ENCODE results near the gene ATXN1.

ATXN1 gene

DNA sequence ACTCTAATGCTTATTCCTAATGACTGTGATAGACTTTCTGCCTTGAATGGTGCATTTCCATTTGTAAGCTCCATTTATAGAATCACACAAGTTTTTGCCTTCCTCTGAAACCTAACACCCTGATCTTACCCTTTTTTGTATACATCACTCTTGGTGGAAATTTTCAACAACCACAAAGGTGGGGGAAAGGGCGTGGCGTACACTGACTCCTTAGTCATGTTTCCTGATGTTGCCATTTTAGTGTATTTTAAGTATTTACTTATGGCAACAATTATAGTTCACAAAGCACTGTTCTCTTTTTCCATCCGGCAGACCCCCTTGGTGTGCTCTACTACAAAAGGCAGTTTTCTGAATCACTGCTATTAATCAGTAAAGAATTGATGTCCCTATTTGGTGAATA lies 92.0 kb downstream of the ATXN1 start:
- DNase-seq, result no peak

DNA sequence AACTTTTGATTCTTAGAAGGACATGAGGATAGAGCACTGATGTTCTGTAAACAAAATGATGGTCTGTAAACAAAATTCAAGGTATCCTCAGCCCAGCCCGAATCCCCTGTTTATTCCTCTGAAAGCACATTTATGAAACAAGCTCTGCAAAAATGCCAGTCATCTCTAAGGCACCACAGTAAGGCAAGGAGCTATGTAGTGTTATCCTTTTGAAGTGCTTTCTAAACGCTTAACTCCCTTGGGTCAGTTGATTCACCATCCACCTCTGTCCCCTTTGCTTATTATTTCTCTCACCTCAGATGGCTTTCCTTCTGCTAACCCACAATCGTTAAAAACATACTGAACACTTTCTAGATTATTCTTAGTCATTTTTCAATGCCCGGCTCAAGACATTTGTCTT lies 93.8 kb downstream of the ATXN1 start:
- DNase-seq, result no peak

DNA sequence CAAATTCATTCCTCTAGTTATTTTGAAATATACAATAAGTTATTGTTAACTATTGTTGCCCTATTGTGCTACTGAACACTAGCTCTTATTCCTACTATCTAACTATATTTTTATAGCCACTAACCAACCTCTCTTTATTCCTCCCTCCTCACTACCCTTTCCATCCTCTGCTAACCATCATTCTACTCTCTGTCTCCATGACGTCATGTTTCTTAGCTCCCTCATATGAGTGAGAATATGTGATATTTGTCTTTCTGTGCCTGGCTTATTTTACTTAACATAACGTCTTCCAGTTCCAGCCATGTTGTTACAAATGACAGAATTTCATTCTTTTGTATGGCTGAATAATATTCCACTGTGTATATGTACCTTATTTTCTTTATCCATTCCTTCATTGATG lies 95.3 kb downstream of the ATXN1 start:
- DNase-seq, result no peak

DNA sequence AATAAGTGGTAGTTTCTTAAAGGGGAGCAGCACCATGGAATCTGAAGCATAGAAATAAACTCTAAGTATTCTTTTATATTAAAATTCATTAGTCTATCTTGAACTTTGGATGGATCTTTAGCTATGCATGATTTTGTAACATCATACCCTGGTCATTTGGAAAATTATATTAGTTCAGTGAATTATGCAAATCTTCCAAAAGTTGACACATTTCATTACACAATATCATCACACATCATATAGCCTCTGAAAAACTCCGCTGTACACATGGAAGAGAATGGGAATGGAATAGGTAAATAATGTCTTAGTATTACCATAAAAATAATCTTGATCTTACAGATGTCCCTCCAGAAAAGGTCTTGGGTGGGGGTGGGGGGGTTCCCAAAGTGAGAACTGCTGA lies 96.1 kb downstream of the ATXN1 start:
- DNase-seq, result no peak

DNA sequence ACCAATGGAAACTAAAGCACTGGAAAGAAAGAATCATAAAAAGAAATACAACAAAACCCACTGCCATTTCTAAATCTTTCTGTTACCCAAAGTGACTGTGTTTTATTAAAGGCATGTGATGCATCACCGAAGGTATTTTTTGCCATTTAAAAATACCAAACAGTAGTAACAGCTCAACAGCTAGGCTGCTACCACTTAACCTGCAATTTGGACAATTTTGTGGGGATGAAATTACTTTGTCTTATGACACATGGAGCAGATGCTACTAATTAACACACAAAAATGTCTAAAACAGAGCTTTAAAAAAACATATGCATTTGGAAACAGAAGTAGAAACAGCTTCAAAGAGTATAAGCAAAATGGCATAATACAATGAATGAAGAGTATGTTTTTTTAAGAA lies 97.4 kb downstream of the ATXN1 start:
- DNase-seq, result no peak

DNA sequence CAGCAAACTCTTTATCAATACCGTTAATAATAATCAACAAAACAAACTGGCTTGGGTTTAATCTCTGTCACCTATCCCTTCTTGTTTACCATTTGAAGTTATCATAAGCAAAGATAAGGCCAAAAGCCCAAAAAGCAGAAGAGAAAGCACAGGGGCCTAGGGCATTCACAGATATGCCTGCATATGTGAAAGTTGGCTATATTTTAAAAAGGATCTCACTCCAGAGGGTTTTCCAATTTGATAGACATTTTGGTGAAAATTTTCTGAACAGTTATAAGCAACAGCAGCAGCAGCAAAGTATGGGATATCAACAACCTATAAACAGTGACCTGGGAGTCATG lies 101.1 kb downstream of the ATXN1 start:
- DNase-seq, result no peak

DNA sequence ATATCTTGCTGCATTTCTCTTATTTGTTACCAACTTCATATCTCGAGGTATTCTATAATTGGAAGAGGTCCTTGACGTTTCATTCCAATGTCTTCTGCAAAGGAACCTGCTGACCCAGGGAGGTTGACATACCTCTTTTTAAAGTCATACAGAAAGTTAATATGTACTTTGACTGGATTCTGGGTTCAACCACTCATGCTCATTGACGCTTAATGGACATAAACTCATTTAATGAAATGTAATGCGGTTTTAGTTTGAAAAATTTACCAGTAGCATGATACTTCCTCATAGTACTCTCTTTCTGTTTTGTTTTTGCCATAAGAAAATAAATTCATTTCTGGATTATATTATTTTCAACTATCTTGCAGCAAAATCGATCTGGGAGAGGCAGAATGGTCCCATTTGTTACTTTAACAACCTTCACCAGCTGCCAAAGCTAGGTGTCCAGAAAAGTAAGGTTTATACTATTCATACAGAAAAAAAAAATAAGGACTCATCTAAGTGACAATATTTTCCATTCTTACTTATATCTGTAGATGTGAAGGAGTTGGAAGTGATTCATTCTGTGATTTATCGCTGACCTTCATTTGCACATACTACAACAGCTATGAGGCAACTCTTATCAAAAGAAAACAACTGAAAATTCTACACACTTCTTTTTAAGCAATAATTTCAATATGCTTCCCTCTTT lies 101.6 kb downstream of the ATXN1 start:
- DNase-seq, result no peak

DNA sequence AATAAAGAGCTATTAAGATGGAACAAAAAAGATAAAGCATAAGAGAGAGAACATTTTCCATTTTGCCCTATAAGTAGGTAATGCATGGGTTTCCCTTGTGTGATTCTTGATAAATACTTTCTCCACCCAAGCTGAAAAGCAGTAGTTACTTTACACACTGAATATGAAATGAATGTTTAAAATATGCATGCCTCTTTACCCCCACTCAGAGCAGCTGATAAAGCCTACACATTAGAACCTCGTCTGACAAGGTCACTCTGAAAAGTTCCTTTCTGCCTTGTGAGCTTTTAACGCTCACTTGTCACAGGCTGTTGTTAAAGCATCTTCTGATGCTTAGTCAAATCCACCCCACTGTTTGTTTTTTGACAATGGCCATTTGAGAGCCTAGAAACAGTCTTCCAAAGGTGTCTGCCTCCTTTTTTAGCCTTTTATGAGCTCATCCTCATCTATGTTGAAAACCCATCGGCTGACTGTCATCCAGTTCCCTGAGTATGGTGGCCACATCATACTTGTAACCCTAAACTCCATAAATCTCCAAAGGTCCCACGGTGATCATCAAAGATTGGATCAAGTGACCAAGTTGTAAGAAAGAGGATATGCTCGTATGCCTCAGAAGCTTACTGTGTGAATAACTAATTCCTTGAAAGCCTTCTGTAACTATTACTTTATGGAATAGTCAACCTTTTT lies 102.8 kb downstream of the ATXN1 start:
- no peak for DNase-seq

DNA sequence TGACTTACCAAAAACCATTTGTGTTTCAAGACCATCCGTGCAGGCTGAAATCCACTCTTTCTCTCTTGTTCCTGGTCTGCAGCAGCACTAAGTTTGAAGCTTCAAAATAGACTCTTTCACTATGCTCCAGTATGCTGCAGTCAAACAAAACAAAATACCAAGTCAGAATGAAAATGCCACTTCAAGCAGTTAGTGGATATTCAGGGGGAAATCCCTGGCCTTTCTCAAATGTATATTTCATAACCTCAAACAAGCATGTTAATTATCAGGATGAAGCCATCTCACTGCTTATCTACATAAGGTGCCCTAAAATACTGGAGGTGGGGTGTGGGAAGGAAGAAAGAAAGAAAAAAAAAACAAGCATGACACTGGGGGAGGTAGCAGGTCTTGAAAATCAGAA lies 103.5 kb downstream of the ATXN1 start:
- DNase-seq, result no peak

DNA sequence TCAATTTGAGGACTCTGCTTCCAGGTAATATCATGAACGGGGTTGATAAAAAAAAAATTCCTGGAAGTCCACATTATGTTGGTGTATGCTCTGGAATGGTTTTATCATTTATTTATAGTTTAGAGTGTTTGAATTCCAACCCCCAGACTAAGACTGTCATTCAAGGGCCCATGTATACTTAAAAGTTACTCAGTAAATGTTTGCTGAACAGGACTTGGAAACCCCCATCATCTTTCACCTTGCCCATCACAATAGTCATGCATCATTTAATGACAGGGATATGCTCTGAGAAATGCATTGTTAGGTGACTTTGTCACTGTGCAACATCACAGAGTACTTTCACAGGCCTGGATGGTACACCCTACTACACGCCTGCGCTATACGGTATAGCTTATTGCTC lies 104.8 kb downstream of the ATXN1 start:
- no peak for DNase-seq

DNA sequence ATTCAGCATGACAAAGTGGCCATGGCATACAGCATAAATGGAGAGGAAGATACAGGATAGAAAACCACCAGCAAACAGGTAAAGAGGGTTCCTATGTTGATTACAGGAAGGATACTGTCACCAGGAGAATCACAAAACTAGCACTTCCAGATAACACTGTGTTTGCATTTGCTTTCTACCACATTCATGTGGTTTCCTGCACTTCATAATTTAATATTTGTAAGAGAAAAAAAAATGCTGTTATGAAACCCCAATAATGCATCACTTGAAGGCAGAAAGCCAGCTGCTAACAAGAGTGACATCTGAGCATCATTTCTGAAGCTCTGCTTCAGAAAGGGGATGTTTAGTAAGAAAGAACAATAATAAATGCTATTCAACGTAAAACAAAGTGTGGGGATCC lies 106.6 kb downstream of the ATXN1 start:
- DNase-seq, result no peak

DNA sequence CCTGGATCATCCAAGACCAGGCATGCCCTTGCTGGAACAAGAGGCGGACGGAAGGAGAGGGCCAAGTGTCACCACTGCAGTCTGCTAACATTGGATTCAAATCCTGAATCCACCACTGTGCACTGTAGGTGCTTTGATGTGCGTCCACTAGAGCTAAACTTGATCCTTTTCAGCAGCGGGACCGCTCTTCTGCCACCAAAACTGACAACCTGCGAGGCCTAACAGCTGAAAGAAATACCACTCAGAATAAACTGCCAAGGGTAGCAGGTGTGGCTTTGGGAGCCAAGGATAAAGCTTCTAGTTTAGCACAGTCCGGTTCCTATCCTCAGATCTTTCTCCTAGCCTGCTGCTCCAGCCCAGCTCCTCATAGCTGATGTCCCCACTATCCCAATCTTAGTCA lies 108.0 kb downstream of the ATXN1 start:
- no peak for DNase-seq

DNA sequence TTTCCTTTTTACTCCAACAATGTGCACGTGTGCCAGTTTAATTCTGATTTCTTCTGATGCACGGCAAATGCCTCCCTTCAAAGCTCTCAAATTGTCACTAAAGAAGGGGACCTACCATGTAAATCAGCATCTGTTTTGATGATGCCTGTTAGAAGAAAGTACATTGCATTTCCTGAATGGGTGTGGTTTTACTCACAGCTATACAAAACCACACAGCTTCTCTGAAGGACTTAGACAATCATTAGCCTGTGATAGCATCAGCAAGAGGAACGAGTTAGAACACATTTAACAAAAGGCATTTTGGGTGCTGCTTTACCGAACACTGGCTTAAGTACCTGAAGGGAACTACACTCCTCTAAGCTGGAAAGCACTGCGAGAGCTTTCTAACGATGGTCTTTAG lies 109.4 kb downstream of the ATXN1 start:
- no peak for DNase-seq

DNA sequence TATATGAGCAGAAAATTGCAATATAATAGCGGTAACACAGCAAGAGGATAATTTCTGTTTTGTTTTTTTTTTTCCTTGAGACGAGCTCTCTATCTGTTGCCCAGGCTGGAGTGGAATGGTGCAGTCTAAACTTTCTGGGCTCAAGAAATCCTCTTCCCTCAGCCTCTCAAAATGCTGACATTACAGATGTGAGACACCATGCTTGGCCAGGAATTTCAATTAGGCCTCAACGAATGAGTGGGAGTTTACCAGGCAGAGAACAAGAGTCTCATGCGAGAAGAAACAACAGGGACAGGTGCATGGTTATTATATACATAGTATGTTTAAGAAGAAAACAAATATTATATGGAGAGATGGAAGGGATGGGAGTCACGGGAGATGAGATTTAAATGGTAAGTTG lies 111.4 kb downstream of the ATXN1 start:
- no peak for DNase-seq

DNA sequence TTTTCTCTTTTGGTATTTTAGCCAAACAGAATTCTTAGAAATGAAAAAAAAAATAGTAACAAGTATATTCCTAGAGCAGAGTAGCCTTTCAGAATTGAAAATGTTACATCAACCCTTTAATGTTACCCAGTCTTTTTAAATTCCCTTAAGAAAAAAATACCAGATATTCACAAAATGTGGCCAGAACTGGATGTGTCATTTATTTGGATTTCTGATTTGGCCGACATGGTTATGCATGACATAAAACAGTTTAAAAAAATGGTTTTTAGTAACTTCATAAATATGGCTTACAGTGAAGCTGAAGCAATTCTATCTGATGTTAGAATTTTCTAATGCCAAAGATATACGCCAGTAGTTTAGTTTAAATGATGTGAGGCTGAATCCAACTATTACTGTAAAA lies 112.0 kb downstream of the ATXN1 start:
- DNase-seq, result no peak

DNA sequence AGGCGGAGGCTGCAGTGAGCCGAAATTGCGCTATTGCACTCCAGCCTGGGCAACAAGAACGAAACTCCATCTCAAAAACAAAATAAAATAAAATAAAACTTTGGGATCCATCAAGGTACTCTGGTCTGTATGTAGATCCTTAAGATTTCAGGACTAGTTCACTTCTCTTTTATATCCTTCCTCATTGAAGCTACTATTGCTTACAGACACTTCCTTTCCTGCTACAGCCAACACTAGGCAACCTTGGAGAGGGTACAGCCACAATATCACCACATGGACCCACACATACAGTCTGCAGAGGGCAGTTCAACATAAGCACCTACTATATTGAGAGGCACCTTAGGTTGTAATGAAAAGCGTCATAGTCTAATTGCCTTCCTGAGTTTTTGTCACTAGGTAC lies 113.3 kb downstream of the ATXN1 start:
- DNase-seq, result no peak

DNA sequence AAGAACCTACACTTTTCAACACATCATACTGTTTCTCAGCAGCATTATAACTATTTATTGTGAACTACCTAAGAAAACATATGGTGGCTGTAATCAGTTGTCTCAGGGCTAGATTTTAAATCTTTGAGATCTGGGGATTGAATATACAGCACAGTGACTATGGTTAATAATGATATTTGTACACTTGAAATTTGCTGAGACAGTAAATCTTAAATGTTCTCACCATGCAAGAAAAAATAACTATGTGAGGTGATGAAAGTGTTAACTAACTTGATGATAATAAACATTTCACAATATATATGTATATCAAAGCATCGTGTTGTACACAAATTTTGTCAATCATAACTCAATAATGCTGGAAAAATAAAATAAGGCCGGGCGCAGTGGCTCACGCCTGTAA lies 113.8 kb downstream of the ATXN1 start:
- DNase-seq, result no peak

DNA sequence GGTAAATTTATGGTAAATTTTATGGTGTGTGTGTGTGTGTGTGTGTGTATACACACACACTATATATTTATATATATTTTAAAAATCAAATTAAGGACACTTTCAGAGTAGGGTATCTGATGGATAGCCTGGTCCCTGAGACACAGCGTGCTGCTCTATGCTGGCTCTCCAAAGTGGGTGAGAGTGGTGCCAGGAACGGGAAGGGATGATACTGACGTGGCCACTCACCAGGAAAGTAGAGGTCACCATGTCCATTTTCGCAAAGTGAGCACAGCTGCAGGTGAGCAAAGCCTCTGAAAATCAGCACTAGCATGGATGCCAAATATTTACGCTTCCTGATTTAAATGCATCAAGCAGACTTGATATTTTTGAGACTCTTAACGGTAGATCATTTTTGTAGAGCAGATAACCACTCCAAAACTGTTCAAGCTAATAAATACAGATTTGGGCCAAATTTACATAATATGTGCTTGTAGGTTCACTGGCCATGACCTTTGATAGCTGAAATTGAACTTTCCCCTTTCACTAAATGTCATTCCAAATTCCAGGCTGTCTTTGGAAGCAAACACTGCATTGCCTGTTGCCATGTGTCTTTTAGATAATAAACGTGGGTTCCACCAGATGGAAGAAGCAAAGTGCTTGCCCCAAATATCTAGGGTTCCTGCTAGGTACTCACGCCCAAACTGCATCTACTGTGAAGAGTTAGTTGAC lies 116.6 kb downstream of the ATXN1 start:
- DNase-seq, result no peak

DNA sequence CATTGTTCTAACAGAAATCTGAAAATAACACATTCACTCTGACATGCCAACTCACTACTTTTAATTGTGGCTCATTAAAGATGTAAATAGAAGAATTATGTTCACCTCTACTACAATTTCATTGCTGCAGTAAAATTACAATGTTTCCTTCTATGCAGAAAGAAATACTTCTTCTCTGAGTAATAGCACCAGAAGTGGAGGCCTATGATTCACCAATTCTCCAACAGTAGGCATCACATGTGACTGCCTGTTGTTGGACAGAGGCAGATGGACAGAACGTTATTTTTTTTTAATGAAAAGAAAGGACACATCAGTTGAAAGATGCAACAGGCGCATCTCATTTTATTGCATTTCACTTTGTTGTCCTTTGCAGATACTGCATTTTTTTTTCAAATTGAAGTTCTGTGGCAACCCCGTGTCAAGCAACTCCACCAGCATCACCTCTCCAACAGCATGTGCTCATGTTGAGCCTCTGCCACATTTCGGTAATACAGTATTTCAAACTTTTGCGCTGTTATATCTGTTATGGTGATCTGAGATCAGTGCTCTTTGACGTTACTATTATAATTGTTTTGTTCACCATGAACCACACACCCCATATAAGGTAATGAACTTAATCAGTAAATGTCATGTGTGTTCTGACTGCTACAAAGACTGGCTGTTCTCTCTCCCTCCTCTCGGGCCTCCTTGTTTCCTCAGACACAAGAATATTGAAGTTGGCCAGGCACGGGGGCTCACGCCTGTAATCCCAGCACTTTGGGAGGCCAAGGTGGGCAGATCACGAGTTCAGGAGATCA lies 121.4 kb downstream of the ATXN1 start:
- DNase-seq, result no peak

DNA sequence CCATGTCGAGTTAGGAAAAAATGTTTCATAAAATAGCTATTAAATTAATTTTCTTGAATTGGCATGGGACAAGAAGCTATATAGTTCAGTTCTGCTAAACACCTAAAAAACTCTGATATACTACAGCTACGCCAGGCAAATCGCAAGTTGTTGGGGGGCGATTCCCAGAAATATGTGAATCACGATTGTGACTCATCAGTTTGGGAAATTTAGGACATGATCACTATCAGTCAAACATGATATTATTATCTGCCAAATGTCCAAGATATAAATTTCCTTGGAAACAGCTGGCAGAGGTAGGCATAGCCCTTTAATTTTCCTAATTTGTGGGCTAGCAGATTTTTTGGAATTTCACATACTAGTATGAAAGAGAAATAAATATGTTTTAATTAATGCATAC lies 123.6 kb downstream of the ATXN1 start:
- no peak for DNase-seq

DNA sequence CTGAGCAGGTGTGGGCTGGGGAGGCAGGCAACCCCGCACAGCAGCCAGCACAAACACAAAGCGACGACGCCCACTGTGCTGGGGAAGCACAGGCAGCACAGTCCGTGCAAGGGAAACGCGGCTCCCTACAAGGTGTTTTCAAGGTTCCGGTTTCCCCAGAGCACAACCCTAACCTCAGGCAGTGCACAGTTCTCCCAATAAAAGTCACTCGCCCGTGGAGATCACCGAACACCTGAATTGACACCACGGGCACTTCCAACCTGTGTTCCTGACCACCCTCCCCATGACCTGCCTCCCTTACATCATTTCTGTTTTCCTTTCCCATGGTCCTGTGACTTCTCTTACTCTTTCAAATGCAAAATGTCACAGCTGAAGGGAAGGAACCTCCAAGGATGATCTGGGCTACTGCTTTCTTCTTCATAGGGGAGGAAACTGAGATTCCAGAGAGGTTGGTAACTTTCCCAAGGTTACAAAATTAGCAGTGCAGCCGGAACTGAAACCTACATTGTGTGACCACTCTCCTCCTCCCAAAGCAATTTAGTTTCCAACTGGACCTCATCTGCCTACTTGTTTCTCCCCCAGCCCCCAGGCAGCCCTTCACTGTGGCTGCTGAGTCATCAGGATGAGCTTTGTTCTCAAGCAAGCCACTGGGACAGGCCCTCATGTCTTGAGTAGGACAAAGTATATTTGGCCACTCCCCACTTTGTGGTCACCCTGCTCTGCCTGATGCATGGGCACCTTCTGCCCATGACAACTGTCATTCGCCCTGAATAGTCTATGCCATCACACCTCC lies 125.3 kb downstream of the ATXN1 start:
- DNase-seq, result no peak

DNA sequence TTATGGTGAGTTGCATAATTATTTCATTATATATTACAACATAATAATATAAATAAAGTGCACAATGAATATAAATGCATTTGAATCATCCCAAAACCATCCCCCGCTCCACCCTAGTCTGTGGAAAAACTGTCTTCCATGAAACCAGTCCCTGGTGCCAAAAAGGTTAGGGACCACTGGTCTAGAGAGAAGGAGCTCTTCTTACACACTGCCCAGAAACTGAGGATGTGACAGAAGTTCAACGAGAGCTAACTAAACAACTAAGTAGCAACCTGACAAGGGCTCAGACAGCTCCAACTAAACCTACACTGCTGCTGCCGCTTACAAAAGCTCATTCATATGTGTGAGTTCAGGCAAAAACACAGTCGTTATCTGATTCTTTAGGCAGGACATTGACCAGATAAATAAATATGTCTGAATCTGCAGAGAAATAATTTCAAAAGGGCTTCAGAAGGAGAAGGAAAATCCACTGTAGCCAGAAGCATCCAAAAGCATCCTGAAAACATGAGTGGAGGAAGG lies 125.9 kb downstream of the ATXN1 start:
- no peak for DNase-seq

DNA sequence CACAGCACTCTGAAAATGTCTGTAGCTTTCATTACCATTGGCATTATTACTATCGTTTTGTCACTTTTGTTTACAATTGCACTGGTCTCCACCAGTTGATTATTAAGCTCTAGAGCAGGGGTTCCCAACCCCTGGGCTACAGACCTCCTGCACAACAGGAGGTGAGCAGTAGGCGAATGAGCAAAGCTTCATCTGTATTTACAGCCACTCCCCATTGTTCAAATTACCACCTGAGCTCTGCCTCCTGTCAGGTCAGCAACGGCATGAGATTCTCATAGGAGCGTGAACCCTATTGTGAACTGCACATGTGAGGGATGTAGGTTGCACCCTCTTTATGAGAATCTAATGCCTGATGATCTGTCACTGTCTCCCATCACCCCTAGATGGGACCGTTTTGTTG lies 126.4 kb downstream of the ATXN1 start:
- no peak for DNase-seq
